ENCODE measurements around the gene GLT8D1.
"Not testable (repeated sequence)": the region's sequence is repeated elsewhere in the genome, so short reads cannot be mapped to it uniquely, and the experiment has no call there.

- TF ChIP-seq ZNF133 (CRISPR knock-in tag; IDR thresholded peaks at IDR 0.05); CBFB (CRISPR knock-in tag; IDR thresholded peaks at IDR 0.05); ZKSCAN3 (CRISPR knock-in tag; IDR thresholded peaks at IDR 0.05); MIER1 (IDR thresholded peaks at IDR 0.05; ENCODE audit: low read depth); ATF3 (IDR thresholded peaks at IDR 0.05); ATF3 (CRISPR knock-in tag; conservative IDR thresholded peaks at IDR 0.05); SIX5 (IDR thresholded peaks at IDR 0.05; ENCODE audit: borderline replicate concordance in 1 of 2, insufficient read depth in 1 of 2, low read depth in 1 of 2, low read length in 2 of 2); NUFIP1 (IDR thresholded peaks at IDR 0.05; ENCODE audit: partially characterized antibody); CTCF (IDR thresholded peaks at IDR 0.05 in 2 of 3, conservative IDR thresholded peaks at IDR 0.05 in 1 of 3; ENCODE audit: insufficient read depth in 2 of 3, low read depth in 1 of 3, low read length in 3 of 3); ZFP91 (CRISPR knock-in tag; IDR thresholded peaks at IDR 0.05); TAF1 (IDR thresholded peaks at IDR 0.05; ENCODE audit: control insufficient read depth, extremely low read depth, insufficient read depth, low read length, severe bottlenecking); NONO (IDR thresholded peaks at IDR 0.05; ENCODE audit: low read depth in 2 of 2, low read length in 1 of 2): not testable (repeated sequence)
Measured at GRCh38 chr3:52676201-52676600, 29.4 kb downstream of the GLT8D1 start.
